ENCODE measurements around the gene PLCG1.

DNA sequence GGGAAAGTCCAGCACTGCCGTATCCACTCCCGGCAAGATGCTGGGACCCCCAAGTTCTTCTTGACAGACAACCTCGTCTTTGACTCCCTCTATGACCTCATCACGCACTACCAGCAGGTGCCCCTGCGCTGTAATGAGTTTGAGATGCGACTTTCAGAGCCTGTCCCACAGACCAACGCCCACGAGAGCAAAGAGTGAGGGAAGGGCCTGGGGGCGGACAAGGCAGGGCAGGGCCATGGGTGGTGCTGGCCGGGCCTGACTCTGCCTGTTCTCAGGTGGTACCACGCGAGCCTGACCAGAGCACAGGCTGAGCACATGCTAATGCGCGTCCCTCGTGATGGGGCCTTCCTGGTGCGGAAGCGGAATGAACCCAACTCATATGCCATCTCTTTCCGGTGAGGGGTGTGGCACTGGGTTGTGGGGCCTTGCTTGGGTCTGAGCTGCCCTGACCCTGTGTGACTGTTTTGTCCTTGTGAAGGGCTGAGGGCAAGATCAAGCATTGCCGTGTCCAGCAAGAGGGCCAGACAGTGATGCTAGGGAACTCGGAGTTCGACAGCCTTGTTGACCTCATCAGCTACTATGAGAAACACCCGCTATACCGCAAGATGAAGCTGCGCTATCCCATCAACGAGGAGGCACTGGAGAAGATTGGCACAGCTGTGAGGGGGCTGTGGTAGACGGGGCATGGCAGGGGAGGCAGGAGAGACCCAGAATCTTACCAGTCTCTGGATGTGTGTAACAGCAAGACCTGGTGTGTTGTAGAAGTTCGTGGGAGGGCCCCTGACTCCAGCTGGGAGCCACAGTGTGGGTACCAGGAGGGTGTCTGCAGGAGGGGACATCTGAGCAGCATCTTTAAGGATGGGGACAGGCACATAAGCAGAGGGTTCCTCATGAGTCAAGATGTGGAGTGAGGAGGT lies 29.1 kb downstream of the PLCG1 start:
- no peak for TF ChIP-seq POLR2A (IDR thresholded peaks at IDR 0.05)
- TF ChIP-seq CTCF (IDR thresholded peaks at IDR 0.05): no peak

Data from adrenal gland (tissue), 5 donors.